ENCODE data around the gene HSD3B7.

DNA sequence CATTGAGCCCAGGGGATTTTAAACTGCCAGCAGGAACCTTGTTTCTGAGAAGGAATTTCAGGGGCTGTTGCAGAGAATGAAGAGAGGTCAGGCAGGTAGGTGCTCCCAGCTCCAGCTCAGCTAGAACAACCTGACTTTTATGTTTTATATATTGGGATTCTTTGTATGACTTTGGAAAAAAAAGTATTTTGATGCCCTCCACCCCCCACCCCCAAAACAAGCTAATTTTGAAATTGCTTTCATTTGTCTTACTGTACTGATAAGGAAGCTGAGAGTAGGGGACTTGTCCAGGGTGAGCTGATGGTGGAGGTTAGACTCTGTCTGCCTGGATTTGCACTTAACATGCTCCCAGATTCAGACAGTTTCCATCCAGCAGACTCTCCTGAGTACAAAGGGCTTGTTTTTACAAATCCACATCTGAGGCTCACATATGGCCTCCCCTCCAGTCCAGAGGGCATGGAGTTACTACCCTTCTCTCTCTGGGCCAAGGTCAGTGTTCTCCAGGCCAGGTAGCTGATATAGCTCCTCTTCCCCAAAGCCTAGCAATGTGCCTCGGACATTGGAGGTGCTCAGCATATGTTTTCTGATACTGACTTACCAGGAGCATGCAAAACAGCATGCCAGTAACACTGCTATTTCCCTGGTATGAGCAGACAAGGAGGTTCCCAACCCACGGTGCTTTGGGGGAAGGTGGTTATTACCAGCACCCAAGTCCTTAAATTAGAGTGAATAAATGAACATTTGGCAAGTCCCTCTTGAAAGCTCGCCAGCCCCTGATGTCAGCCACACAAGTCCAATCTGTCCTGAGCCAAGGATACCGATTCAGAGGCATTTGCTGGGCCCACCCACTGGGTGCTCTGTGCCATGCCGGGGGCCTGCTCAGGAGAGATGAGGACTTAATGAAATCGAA is 14.1 kb downstream of the HSD3B7 start:
- TF ChIP-seq, protein P1, sequence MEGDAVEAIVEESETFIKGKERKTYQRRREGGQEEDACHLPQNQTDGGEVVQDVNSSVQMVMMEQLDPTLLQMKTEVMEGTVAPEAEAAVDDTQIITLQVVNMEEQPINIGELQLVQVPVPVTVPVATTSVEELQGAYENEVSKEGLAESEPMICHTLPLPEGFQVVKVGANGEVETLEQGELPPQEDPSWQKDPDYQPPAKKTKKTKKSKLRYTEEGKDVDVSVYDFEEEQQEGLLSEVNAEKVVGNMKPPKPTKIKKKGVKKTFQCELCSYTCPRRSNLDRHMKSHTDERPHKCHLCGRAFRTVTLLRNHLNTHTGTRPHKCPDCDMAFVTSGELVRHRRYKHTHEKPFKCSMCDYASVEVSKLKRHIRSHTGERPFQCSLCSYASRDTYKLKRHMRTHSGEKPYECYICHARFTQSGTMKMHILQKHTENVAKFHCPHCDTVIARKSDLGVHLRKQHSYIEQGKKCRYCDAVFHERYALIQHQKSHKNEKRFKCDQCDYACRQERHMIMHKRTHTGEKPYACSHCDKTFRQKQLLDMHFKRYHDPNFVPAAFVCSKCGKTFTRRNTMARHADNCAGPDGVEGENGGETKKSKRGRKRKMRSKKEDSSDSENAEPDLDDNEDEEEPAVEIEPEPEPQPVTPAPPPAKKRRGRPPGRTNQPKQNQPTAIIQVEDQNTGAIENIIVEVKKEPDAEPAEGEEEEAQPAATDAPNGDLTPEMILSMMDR (IDR thresholded peaks at IDR 0.05) = no peak
- TF ChIP-seq POLR2A (IDR thresholded peaks at IDR 0.05) (no peak), POLR2AphosphoS5 (IDR thresholded peaks at IDR 0.05) (no peak)
